Endothelial cell of umbilical vein (primary cell): ENCODE results near the gene ITGA5. TPM values are rescaled to one million over a fixed set of nuclear protein-coding genes. Genes with fewer than 3 reads are reported as not detected.

Experiments
- BruUV-seq: library from RNA; stranded (reverse); fragments of 400-500 nt; replicated peaks from 2 replicates; lab custom pipeline; 2021; lab: Mats Ljungman, UMichigan
- CTCF ChIA-PET: fragments of 300-600, 350-600 bp; sonication (Branson Sonifier 250); formaldehyde crosslinking; loops from one replicate; lab custom pipeline; 2021; ENCODE audit warnings: antibody characterized with exemption, inconsistent platforms; lab: Charles Lee
- POLR2A ChIA-PET: fragments of 300-600, 350-600 bp; sonication (Branson Sonifier 250); formaldehyde crosslinking; loops from one replicate; lab custom pipeline; 2021; ENCODE audit warnings: antibody characterized with exemption, inconsistent platforms; lab: Charles Lee
- DNase-seq: peaks from one replicate; pipeline ENCODE4 v3.0.0-alpha.2; 2011; ENCODE audit warnings: low read depth, low spot score
- FAIRE-seq: peaks from 2 replicates; lab custom pipeline; 2011; peaks lifted over from hg19 to GRCh38; lab: Jason Lieb, UNC
- H2AFZ ChIP-seq: 2 replicates; pipeline ENCODE4 v1.6.0; 2012; ENCODE audit warnings: low read depth, low read length, control low read depth, inconsistent platforms
- H3K27ac ChIP-seq: 2 replicates; pipeline ENCODE4 v1.5.1; 2011; ENCODE audit warnings: low read depth, mild to moderate bottlenecking, control low read depth, low read length, moderate library complexity; ENCODE audit not compliant: insufficient read depth
- H3K27me3 ChIP-seq, 2 experiments: 2 replicates each; pipeline versions ENCODE4 v1.6.0 to v1.6.1; 2011; ENCODE audit warnings: low read length in 2 of 2, mixed read lengths in 1 of 2; ENCODE audit not compliant: control insufficient read depth in 2 of 2, insufficient read depth in 2 of 2
- H3K36me3 ChIP-seq, 2 experiments: 2 replicates in 1 of 2; 3 replicates in 1 of 2; pipeline ENCODE4 v1.5.1; 2011; ENCODE audit warnings: low read length in 2 of 2, mild to moderate bottlenecking in 1 of 2, moderate library complexity in 1 of 2; ENCODE audit not compliant: control insufficient read depth in 2 of 2, insufficient read depth in 2 of 2; ENCODE audit errors: extremely low read depth in 1 of 2
- H3K4me1 ChIP-seq: 3 replicates; pipeline ENCODE4 v1.5.1; 2011; ENCODE audit warnings: mild to moderate bottlenecking, low read length; ENCODE audit not compliant: control insufficient read depth, insufficient read depth; ENCODE audit errors: extremely low read depth
- H3K4me2 ChIP-seq: 2 replicates; pipeline ENCODE4 v1.6.1; 2011; ENCODE audit warnings: low read length, control low read depth, mixed read lengths; ENCODE audit not compliant: insufficient read depth
- H3K4me3 ChIP-seq, 3 experiments: fragments of 200-600 bp in 1 of 3; sonication (generic), shearing (Covaris generic) in 1 of 3; replicated peaks in 1 of 3; 2 replicates each; pipeline ENCODE4 v1.5.1; 2011 to 2016; ENCODE audit warnings: control low read depth in 3 of 3, low read length in 3 of 3, mild to moderate bottlenecking in 2 of 3, inconsistent platforms in 1 of 3, low read depth in 1 of 3, moderate library complexity in 1 of 3; ENCODE audit not compliant: insufficient read depth in 1 of 3
- H3K79me2 ChIP-seq: 2 replicates; pipeline ENCODE4 v1.6.0; 2012; ENCODE audit warnings: low read length, inconsistent platforms; ENCODE audit not compliant: control insufficient read depth, insufficient read depth
- H3K9ac ChIP-seq: replicated peaks from 2 replicates; pipeline ENCODE3; 2011; ENCODE audit warnings: low read length, control low read depth; ENCODE audit not compliant: insufficient read depth; ENCODE audit errors: extremely low read depth
- H3K9me1 ChIP-seq: replicated peaks from 3 replicates; pipeline ENCODE4 v1.6.0; 2011; ENCODE audit warnings: mild to moderate bottlenecking, low read length; ENCODE audit not compliant: control insufficient read depth, insufficient read depth; ENCODE audit errors: extremely low read depth
- H3K9me3 ChIP-seq: replicated peaks from 2 replicates; pipeline ENCODE4 v1.5.1; 2012; ENCODE audit warnings: low read length, inconsistent platforms; ENCODE audit not compliant: control insufficient read depth, insufficient read depth
- H4K20me1 ChIP-seq: replicated peaks from 2 replicates; pipeline ENCODE3; 2011; ENCODE audit warnings: mild to moderate bottlenecking, low read length; ENCODE audit not compliant: control insufficient read depth, insufficient read depth; ENCODE audit errors: extremely low read depth
- EZH2 ChIP-seq: IDR thresholded peaks from 2 replicates; pipeline ENCODE4 v1.6.1; 2012; ENCODE audit warnings: borderline replicate concordance, low read depth, mild to moderate bottlenecking, moderate library complexity, low read length, inconsistent platforms; ENCODE audit not compliant: severe bottlenecking
- FOS ChIP-seq: IDR thresholded peaks from 2 replicates; pipeline ENCODE4 v1.6.1; 2011; ENCODE audit warnings: mild to moderate bottlenecking, low read length, moderate library complexity, borderline replicate concordance; ENCODE audit not compliant: insufficient read depth
- GATA2 ChIP-seq: IDR thresholded peaks from 2 replicates; pipeline ENCODE4 v1.7.0; 2011; ENCODE audit warnings: low read depth, mild to moderate bottlenecking, moderate library complexity, mixed read lengths, low read length; ENCODE audit not compliant: insufficient read length, insufficient read depth
- JUN ChIP-seq: IDR thresholded peaks from 2 replicates; pipeline ENCODE4 v1.6.1; 2011; ENCODE audit warnings: borderline replicate concordance, low read depth; ENCODE audit not compliant: insufficient read length, insufficient read depth
- MAX ChIP-seq: IDR thresholded peaks from 2 replicates; pipeline ENCODE4 v1.6.1; 2011; ENCODE audit not compliant: insufficient read depth, insufficient read length
- MYC ChIP-seq: IDR thresholded peaks from one replicate; pipeline ENCODE4 v1.6.1; 2011; ENCODE audit warnings: mild to moderate bottlenecking, low read depth, low read length
- POLR2A ChIP-seq: IDR thresholded peaks from 2 replicates; pipeline ENCODE4 v1.6.1; 2012; ENCODE audit warnings: low read depth, mild to moderate bottlenecking, control low read depth, low read length
- POLR2AphosphoS5 ChIP-seq: IDR thresholded peaks from 2 replicates; pipeline ENCODE4 v1.6.1; 2012; ENCODE audit warnings: low read depth, mild to moderate bottlenecking, control low read depth, low read length, moderate library complexity; ENCODE audit not compliant: insufficient read depth
- dilution Hi-C: fragments of 300-500 bp; cut with MboI; formaldehyde crosslinking; loops from one replicate; pipeline ENCODE4 v1.15.0; 2019; ENCODE audit warnings: low sequenced_read_pairs; ENCODE audit not compliant: extremely low pct_ligation_motif_present
- intact Hi-C: fragments of 100-400 bp; cut with micrococcal nuclease; formaldehyde crosslinking; loops from one replicate; pipeline ENCODE4 v1.10.0; 2022
- polyA plus RNA-seq, 4 experiments: library from polyadenylated mRNA; depleted of rRNA in 3 of 4; stranded (reverse) in 3 of 4; unstranded in 1 of 4; fragments of >200 nt; gene quantifications; 2 replicates each; pipeline versions ENCODE4 v1.2.1 to v1.2.3, GENCODE V29; 2011 to 2012; ENCODE audit warnings: missing spikeins in 1 of 4
- total RNA-seq: library from RNA; stranded (reverse); gene quantifications from 2 replicates; pipeline ENCODE4 v1.2.3, GENCODE V29; 2021
- TF ChIP-seq, protein P1 (sequence below), 2 donors: IDR thresholded peaks; 1 replicate in 1 of 2; 2 replicates in 1 of 2; pipeline ENCODE4 v1.5.1; 2011; ENCODE audit warnings: low read length in 2 of 2, mild to moderate bottlenecking in 2 of 2, moderate library complexity in 2 of 2, control low read depth in 1 of 2, inconsistent platforms in 1 of 2, low read depth in 1 of 2; ENCODE audit not compliant: insufficient read depth in 1 of 2; ENCODE audit errors: extremely low read depth in 1 of 2

Gene ITGA5
- total and polyA plus RNA-seq, 2 donors (not counting 3 experiments of a cell fraction or from before 2014, with no cell fraction given): 657 to 938 TPM

DNA sequence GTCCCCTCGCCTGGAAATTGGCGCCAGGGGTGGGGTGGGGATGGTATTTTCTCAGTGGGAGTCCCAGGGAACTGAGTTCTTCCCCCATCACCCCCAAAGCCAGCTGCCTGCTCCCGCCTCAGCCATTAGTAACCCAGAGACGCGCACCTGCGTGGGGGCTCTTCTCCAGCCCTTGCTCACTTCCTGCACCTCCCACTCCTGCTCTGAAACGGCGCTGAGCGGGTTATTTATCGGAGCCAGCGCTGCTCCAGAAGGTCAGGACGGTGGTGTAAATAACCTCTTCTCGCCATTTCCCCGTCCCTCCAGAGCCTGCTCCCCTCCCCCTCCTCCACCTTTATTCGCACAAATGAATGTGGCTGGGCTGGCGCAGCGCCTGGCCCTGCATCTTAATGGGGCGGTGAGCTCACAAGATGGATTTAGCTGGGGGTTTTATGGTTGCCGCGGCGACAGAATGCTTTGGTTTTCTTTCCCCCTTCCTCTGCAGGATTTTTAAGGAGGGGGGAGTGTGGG, 67.0 kb downstream of the ITGA5 start:
- Histone ChIP-seq H3K27ac (no peak overlapping the region), H3K27me3 (no peaks in the 10 kb centered on the region), H3K9me3 (no peaks in the 10 kb centered on the region), H3K9me1 (no peaks in the 10 kb centered on the region), H2AFZ (no peak overlapping the region), H3K9ac (no peak overlapping the region), H3K4me1 (no peaks in the 10 kb centered on the region), H4K20me1 (no peaks in the 10 kb centered on the region), H3K4me2 (no peak overlapping the region), H3K79me2 (no peaks in the 10 kb centered on the region), H3K36me3 (peaks cover 22 to 24% of the 10 kb centered on the region in 2 experiments), H3K4me3 (no peak overlapping the region)
- no TSS peak for BruUV-seq
- TF ChIP-seq POLR2AphosphoS5: no peak
- TF ChIP-seq GATA2: no peak
- no peak for TF ChIP-seq FOS
- POLR2A ChIA-PET: no interaction called here
- DNase-seq (no peak), FAIRE-seq (no peak)
- intact Hi-C loops: no loop called here
- CTCF ChIA-PET: interaction anchor here (1.2 to 1.5 kb wide), 4 partner anchors 14 to 27 kb away, joined by 3 to 5 read pairs (median 4); partner anchors contain the start of gene COPZ1
- dilution Hi-C loops: no loop called here

- DNase-seq (no peak), FAIRE-seq (no peak)
- POLR2A ChIA-PET: no interaction called here
- H3K9me3 ChIP-seq: no peaks in the 10 kb centered on the region
- H3K4me1 ChIP-seq: no peaks in the 10 kb centered on the region
- intact Hi-C loops: no loop called here
- H3K27me3 ChIP-seq: no peaks in the 10 kb centered on the region
- no peak overlapping the region for H3K4me2 ChIP-seq
- BruUV-seq: TSS peak; percentile 54
- H3K27ac ChIP-seq: no peak overlapping the region
- peaks cover 23 to 25% of the 10 kb centered on the region in 2 experiments for H3K36me3 ChIP-seq
- dilution Hi-C loops: no loop called here
- H4K20me1 ChIP-seq: no peaks in the 10 kb centered on the region
- no peaks in the 10 kb centered on the region for H3K9me1 ChIP-seq
- TF ChIP-seq GATA2: no peak
- no peak for TF ChIP-seq EZH2
- no peak for TF ChIP-seq POLR2A
- TF ChIP-seq, protein P1, sequence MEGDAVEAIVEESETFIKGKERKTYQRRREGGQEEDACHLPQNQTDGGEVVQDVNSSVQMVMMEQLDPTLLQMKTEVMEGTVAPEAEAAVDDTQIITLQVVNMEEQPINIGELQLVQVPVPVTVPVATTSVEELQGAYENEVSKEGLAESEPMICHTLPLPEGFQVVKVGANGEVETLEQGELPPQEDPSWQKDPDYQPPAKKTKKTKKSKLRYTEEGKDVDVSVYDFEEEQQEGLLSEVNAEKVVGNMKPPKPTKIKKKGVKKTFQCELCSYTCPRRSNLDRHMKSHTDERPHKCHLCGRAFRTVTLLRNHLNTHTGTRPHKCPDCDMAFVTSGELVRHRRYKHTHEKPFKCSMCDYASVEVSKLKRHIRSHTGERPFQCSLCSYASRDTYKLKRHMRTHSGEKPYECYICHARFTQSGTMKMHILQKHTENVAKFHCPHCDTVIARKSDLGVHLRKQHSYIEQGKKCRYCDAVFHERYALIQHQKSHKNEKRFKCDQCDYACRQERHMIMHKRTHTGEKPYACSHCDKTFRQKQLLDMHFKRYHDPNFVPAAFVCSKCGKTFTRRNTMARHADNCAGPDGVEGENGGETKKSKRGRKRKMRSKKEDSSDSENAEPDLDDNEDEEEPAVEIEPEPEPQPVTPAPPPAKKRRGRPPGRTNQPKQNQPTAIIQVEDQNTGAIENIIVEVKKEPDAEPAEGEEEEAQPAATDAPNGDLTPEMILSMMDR (IDR thresholded peaks at IDR 0.05; ENCODE audit: extremely low read depth in 1 of 2, insufficient read depth in 1 of 2, low read depth in 1 of 2, low read length in 2 of 2): no peak
- no peak for TF ChIP-seq MAX
- TF ChIP-seq POLR2AphosphoS5: no peak
- no peak for TF ChIP-seq JUN
- no peak for TF ChIP-seq MYC
- TF ChIP-seq FOS: no peak
- no peak overlapping the region for H3K9ac ChIP-seq
- H3K79me2 ChIP-seq: no peaks in the 10 kb centered on the region
- no peak overlapping the region for H3K4me3 ChIP-seq
- H2AFZ ChIP-seq: no peak overlapping the region
- CTCF ChIA-PET: interaction anchor here (1.5 kb wide), 1 partner anchor 26 kb away, joined by 4 read pairs; the partner anchor contains the start of gene COPZ1
Measured at GRCh38 chr12:54351341-54351740, 67.7 kb downstream of the ITGA5 start.
